Measurements from ENCODE around the gene CTNNA2.

DNA sequence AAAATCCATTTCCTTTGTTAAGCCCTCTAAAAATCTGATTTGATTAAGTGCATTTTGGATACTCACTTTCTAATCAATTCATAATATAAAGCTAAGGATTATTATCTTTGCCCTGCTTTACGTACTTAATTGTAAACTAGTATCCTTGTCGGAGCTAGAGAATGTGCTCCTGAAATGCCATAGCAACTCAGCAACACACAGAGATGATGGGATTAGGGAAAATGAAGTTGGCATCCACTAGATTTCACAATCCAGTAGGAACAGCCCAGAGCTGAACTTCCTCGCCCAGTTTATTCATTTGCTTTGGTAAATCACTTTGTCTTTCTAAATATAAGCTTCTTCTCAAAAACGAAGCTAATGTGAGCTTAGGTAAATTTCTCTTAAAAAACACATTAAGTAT lies 386.3 kb downstream of the CTNNA2 start:
- TF ChIP-seq POLR2AphosphoS5 (IDR thresholded peaks at IDR 0.05; ENCODE audit: low read depth, low read length) (no peak), POLR2A (IDR thresholded peaks at IDR 0.05; ENCODE audit: low read depth, low read length) (no peak), TAF1 (IDR thresholded peaks at IDR 0.05; ENCODE audit: borderline replicate concordance, low read depth, low read length) (no peak)
